ENCODE measurements around the gene DHX34.
A peak's percentile ranks its signal among the peaks of the same experiment; 100 is the strongest.
"Not testable (repeated sequence)": the region's sequence is repeated elsewhere in the genome, so short reads cannot be mapped to it uniquely, and the experiment has no call there.

Gene DHX34

DNA sequence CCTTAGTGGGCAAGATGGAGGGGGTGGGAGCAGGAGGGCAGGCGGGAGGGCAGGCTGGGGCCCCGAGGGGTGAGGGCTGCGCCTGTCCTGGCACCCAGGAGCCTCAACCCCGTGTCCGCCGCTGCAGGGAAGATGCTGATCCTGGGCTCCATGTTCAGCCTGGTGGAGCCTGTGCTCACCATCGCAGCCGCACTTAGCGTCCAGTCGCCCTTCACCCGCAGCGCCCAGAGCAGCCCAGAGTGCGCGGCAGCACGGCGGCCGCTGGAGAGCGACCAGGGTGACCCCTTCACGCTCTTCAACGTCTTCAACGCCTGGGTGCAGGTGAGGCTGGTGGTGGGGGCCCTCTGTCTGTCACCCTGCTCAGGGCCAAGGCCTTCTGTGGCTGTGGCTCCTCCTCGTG, 23.5 kb downstream of the DHX34 start:
- DNase-seq: no peak

DNA sequence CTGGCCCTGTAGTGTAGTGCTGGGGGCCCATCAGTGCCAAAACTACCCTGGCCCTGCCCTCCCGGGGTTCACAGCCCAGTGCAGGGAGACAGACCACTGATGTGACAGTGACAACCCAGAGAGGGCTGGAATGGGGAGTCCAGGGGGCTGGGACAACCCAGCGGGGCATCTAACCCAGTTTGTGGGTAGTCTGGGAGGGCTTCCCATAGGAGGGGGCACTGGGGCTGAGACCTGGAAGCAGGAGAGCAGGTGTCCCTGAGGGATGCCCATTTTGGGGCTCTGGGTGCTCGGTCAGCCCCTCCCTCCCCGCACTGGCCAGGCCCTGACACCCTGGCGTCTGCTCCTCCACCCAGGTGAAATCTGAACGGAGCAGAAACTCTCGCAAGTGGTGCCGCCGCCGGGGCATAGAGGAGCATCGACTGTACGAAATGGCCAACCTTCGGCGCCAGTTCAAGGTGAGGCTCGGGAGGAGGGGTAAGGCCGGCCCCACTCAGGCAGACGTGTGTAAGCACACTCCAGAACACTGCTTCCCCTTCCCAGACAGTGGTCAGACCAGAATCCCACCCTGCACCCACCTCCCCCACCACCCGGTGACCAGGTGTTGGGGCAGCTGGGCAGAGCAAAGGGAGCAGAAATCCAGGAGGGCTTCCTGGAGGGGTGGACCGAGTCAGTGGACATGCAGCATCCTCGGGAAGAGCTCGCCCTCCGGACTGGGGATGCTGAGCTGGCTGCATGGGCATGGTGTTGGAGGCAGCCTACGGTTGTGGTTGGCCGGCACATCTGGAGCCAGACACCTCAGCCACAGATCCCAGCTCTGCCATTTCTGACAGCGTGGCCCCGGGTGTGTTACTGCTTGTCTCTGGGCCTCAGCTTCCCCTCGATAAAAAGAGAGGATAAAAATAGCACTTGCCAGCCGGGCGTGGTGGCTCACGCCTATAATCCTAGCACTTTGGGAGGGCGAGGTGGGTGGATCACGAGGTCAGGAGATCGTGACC, 24.4 kb downstream of the DHX34 start:
- no peak for DNase-seq

DNA sequence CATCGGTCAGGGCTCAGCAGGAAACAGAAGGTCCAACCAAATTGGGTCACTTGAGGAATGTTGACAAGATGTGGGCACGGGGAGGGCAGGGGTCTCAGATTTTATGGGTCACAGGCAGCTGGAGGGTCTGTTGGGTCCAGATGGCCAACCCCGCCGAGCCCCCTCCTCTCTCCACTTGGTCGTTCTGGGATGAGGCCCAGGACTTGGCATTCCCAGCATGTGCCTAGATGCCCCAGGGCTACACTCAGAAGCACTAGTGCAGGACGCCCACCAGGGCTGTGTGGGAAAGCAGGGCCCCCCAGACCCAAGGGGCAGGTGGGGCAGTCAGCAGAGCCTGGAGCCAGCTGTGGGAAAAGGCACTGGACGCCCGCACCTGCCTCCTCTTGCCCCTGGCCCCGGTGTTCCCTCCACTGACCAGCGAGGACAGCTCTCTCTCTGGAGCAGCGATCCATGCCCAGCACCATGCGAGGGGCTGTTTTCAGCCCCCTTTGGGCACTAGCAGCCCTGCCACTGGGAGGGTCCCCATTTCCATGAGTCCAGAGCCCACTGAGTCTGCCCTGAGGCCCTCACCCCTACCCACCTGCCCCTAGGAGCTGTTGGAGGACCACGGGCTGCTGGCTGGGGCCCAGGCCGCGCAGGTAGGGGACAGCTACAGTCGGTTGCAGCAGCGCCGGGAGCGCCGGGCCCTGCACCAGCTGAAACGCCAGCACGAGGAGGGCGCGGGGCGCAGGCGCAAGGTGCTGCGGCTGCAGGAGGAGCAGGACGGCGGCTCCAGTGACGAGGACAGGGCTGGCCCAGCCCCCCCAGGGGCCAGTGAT, 26.0 kb downstream of the DHX34 start:
- DNase-seq: no peak

DNA sequence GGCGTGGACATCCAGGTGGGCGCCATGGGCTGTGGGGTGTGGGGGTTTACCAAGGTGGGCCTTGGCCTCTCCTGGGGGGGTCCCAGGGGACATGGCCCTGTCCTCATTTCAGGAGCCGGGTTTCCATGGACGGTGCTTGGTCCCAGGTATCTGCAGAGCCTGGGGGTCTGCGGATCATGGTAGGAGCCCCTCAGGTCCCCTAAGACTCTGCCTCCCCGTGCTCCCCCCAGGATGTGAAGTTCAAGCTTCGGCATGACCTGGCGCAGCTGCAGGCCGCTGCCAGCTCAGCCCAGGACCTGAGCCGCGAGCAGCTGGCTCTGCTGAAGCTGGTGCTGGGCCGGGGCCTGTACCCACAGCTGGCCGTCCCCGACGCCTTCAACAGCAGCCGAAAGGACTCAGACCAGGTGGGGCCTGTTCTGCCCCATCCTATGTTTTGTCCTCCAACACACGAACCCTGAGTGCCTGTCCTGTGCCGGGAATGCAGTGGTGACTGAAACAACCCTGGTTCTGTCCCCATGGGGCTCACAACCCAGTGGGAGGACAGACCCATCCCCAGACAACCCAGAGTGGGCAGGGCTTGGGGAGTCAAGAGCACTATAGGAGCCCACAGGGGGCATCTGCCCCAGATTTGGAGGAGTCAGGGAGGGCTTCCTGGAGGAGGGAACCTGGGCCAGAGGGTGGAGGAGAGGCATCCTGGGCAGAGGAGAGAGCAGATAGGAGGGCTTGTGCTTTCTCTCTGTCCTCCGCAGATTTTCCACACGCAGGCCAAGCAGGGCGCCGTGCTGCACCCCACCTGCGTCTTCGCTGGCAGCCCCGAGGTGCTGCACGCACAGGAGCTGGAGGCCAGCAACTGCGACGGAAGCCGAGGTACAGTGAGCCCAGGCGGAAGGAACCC, 26.8 kb downstream of the DHX34 start:
- no peak for DNase-seq

DNA sequence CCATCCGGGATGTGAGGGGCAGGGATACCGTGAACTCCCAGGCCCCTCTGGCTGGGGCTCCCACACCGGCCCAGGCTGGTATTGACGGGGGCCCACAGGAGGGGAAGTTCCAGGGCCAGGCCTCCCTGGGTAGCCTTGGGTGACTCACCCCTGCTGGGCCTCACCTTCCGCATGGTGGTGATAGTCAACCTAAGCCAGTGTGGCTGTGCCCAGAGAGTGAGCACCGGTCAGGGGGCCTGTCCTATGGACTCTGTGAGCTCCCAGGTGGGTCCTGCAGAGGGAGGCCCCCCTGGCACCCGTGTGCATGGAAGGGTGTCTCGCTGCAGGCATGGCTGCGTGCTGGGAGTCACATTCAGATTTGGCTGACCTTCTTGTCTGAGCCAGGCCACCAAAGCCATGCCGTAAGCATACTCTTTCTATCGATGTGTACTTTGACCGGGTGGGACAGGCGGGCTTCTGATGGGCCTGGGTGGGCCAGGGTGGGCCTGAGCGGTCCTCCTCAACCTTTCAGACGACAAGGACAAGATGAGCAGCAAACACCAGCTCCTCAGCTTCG, 27.6 kb downstream of the DHX34 start:
- no peak for DNase-seq

DNA sequence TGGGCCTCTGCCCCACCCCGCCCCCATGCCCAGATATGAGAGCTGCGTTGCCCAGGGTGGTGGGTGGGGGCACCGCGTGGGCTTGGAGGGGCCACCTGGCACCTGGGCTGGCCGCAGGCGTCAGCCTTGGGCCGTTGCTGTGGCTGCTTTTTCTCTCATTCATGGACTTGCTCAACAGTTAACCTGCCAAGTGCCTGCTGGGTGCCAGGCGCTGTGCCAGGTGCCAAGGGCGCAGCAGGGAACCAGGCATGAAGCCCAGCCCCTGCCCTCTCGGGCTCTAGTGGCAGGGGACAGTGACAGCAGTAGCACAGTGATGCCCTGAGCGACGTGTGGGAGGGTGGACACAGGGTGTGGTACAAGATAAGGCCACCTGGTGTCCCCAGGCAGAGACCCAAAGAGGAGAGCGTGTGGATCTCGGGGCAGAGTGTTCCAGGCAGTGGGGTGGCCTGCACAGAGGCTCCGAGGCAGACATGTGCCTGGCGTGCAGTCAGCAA, 28.1 kb downstream of the DHX34 start:
- DNase-seq: no peak

DNA sequence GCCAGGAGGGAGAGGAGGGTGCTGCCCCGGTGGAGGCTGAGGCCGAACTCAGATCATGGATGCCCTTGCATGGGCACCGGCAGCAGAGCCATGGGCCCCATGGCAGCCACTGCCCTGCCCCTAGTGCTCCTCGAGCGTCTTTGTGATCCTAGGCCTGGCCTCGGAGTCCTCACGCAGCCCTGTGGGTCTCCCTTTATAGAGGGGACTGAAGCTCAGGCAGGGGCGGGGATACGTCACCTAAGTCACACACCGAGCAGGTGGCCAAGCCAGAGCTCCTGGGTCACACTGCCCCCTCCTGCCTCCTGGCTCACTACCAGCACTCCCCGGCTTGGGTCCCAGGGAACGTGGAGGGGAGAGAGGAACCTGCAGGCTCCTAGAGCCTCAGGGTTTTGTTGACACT, 28.7 kb downstream of the DHX34 start:
- DNase-seq: no peak

DNA sequence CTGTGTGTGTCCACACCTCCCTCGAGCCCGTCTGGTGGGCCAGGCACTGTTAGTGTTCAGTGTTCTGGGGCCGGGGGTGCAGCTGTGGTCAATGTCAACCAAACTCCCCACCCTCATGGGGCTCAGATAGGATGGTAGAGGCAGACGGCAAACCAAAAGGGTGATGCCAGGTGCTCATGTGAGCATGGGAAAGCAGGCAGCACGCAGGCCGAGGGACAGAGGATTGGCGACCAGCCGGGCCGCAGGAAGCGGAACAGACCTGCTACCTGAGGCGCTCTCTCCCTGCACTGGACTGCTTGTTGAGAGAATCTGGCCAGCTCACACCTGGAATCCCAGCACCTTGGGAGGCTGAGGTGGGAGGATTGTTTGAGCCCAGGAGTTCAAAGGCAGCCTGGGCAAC, 29.1 kb downstream of the DHX34 start:
- DNase-seq: no peak

DNA sequence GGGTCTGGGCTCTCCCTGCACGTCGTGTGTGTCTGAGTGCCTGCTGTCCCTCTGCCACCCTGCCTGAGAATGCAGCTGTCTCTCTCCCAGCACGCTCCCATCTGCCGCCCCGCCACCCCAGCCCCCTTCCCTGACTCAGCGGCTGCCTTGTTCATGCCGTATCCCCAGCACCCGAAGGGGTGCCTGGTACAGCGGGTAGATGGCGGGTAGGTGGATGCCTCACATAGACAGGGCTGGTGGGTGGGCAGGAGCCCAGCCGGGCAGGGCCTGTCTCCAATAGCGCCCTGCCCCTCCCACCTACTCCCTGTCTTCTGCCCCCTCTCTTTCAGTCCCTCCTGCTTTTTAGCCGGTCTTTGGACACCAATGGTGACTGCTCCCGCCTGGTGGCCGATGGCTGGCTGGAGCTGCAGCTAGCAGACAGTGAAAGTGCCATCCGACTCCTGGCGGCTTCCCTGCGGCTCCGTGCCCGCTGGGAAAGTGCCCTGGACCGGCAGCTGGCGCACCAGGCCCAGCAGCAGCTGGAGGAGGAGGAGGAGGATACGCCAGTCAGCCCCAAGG, 30.3 kb downstream of the DHX34 start:
- no peak for DNase-seq

DNA sequence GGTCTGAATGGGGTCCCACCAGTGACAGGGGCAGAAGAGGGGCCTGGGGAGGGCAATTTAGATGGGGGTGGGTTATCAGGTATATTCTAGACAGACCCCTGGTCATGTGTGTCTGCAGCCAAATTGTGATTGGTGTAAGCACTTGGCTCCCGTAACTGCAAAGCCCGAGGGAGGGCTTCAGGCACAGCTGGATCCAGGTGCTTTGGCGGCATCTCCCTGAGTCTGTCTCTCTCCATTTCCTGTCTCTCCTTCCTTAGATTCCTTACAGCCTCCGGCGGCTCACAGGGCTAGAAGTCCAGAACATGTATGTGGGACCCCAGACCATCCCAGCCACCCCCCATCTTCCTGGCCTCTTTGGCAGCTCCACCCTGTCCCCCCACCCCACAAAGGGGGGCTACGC, 31.4 kb downstream of the DHX34 start:
- DNase-seq: no peak

DNA sequence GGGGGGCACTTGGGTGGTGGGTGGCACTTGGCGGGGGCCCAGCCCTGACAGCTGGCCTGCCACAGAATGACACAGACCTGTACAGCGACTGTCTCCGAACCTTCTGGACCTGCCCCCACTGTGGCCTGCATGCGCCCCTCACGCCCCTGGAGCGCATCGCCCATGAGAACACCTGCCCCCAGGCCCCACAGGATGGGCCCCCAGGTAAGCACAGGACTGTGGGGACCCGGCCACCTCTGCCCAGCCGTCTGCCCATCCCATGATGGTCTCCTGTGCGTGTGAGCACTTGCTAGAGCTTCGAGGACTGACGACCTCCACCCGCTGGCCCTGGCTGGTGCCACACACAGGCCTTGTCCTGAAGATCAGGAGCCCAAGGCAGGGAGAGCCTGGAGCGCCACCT, 32.0 kb downstream of the DHX34 start:
- DNase-seq: no peak

DNA sequence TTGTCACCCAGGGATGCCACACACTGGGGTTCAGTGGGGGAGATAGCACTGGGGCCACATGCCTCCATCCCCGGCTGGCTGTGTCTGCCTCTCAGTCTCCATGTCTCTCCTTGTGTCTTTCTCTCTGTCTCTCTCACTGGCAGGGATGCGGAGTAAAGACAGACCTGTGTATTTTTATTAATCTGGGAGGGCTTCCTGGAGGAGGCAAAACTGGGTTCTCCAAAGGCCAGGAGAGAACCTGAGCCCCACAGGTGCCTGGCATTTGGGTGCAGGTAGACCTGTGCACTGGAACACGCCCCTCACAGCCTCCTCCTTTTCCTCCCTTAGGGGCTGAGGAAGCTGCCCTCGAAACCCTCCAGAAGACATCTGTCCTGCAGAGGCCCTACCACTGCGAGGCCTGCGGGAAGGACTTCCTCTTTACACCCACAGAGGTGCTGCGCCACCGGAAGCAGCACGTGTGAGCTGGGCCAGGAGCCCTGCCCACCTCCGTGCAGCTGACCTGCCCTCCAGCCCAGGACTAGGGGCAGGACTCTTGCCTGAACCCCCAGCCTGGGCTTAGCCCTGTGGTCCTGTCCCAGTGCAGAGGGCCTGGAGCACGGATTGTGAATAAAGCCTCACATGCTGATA, 32.7 kb downstream of the DHX34 start:
- no peak for DNase-seq

DNA sequence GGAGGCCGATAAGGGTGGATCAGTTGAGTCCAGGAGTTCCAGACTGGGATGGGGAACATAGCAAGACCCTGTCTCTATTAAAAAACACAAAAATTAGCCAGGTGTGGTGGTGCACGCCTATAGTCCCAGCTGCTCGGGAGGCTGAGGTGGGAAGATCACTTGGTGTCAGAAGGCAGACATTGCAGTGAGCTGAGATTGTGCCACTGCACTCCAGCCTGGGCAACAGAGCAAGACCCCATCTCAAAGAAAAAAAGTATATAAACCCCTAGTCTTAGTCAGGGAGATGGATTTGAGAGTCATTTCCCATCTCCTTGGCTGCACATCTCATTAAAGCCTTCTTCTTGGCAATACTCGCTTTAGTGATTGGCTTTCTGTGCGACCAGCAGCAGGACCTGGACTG, 34.8 kb downstream of the DHX34 start:
- not testable (repeated sequence) for DNase-seq

DNA sequence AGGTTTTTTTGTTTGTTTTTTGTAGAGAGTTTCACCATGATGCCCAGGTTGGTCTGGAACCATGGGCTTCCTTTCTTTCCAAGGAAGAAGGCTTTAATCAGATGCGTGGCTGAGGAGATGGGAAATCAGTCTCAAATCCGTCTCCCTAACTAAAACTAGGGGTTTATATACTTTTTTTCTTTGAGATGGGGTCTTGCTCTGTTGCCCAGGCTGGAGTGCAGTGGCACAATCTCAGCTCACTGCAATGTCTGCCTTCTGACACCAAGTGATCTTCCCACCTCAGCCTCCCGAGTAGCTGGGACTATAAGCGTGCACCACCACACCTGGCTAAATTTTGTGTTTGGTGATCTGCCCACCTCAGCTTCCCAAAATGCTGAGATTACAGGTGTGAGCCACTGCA, 35.4 kb downstream of the DHX34 start:
- not testable (repeated sequence) for DNase-seq

DNA sequence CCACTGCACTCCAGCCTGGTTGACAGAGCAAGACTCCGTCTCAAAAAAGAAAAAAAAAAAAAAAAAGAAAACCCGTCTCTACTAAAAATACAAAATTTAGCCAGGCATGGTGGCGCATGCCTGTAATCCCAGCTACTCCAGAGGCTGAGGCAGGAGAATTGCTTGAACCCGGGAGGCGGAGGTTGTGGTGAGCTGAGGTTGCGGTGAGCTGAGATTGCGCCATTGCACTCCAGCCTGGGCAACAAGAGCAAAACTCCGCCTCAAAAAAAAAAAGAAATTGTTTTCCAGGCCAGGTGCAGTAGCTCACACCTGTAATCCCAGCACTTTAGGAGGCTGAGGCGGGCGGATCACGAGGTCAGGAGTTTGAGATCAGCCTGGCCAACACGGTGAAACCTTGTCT, 37.5 kb downstream of the DHX34 start:
- not testable (repeated sequence) for DNase-seq

DNA sequence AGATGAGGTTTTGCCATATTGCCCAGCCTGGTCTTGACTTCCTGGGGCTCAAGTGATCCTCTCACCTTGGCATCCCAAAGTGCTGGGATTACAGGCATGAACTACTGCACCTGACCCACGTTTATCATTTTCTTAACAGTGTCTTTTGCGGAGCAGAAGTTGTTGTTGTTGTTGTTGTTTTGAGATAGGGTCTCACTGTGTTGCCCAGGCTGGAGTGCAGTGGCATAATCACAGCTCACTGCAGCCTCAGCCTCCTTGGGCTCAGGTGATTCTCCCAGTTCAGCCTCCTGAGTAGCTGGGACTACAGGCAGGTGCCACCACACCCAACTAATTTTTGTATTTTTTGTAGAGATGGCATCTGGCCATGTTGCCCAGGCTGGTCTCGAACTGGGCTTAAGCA, 38.5 kb downstream of the DHX34 start:
- DNase-seq: not testable (repeated sequence)

DNA sequence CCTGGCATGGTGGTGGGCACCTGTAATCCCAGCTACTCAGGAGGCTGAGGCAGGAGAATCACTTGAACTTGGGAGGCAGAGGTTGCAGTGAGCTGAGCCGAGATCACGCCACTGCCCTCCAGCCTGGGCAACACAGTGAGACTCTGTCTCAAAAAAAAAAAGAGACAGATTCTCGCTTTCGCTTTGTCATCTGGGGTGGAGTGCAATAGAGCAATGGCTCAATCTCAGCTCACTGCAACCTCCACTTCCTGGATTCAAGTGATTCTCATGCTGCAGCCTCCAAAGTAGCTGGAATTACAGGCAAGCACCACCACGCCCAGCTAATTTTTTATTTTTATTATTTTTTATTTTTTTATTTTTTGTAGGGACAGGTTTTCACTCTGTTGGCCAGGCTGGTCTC, 39.6 kb downstream of the DHX34 start:
- not testable (repeated sequence) for DNase-seq

DNA sequence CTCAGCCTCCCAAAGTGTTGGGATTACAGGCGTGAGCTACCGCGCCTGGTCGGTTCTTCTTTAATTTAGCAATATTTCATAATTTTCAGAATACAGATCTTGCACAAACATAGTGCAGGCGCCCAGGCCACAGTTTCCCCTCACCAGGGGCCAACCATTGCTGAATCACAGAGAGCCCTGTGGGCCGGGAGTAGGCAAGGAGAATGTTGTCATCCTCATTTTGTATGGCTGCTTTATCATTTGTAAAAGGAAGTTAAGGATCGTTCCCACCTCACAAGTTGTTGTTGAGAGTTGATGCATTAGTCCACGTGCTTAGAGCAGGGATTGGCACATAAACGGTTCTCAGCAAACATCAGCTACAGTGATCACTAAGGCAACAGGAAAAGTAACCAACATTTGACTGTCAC, 40.0 kb downstream of the DHX34 start:
- no peak for DNase-seq

DNA sequence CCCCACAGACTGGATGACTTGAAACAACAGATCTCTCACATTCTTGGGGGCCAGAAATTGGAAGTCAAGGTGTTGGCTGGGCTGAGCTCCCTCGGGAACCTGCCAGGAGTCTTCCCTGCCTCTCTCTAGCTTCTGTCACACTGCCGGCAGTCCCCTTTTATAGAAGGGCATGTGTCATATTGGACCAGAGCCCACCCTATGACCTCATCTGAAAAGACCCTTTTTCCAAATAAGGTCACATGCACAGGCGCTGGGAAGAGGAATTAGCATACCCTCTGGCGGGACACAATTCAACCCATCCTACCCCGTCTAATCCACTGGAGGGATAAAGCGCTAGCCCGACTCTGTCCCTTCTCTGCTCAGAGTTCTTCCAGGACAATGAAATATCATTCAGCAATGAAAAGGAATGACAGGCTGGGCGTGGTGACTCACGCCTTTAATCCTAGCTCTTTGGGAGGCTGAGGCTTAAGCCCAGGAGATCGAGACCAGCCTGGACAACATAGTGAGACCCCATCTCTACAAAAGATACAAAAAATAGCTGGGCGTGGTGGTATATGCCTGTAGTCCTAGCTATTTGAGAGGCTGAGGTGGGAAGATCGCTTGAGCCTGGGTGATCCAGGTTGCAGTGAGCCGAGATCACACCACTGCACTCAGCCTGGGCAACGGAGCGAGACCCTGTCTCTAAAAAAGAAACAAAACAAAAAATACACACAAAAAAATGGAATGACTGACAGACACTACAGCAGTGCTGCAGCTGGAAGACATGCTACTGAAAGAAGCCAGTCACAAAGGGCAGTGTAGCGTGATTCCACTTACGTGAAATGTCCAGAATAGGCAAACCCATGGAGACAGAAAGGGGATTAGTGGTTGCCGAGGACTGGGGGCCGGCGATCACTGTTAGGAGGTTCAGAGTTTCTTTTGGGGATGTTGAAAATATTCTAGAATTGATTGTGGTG, 41.7 kb downstream of the DHX34 start:
- no peak for DNase-seq

DNA sequence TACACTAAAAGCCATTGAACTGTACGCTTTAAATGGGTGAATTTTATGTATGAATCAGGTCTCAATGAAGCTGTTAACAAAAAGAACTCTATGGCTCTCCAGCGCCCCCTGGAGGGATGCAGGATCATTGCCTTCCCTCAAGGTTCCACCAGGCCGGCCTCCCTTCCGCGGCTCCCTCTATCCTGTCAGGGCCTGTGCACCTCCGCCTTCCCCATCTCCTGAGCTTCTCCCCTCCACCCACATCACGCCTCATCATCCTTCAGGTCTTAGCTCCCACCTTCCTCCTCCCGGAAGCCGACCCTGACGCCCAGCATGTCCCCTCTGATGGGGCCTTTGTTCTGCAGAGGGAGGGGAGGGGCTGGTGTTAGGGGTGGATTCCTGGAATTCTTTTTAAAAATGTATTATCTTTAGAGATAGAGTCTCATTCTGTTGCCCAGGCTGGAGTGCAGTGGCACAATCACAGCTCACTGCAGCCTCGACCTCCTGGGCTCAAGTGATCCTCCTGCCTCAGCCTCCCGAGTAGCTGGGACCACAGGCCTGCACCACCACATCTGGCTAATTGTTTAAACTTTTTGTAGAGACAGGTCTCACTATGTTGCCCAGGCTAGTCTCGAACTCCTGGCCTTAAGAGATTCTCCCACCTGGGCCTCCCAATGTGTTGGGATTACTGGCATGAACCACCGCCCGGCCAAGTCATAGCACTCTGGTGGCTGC, 42.6 kb downstream of the DHX34 start:
- DNase-seq: peak; percentile 21
